LNCAP (cell line): ENCODE results near the gene ABI2.

Experiments
- CTCF ChIP-seq: fragments of 450-650 bp; IDR thresholded peaks from 2 replicates; pipeline ENCODE4 v1.5.1; 2017; ENCODE audit warnings: mild to moderate bottlenecking

ABI2 gene

GRCh38 chr2:203344667-203345066, 16.5 kb downstream of the ABI2 start:
- TF ChIP-seq CTCF = no peak

- TF ChIP-seq CTCF = no peak
Measured at GRCh38 chr2:203346612-203347011, 18.4 kb downstream of the ABI2 start.

- no peak for TF ChIP-seq CTCF
Measured at GRCh38 chr2:203347375-203347774, 19.2 kb downstream of the ABI2 start.

GRCh38 chr2:203352604-203353255, 24.5 kb downstream of the ABI2 start:
- TF ChIP-seq CTCF = no peak

GRCh38 chr2:203354966-203355365, 26.8 kb downstream of the ABI2 start:
- TF ChIP-seq CTCF = no peak

- no peak for TF ChIP-seq CTCF
Measured at GRCh38 chr2:203359450-203359849, 31.3 kb downstream of the ABI2 start.

- no peak for TF ChIP-seq CTCF
Measured at GRCh38 chr2:203360833-203361430, 32.7 kb downstream of the ABI2 start.
